ENCODE results near the gene FMNL2.

- no peak for TF ChIP-seq CTCF (IDR thresholded peaks at IDR 0.05)
- no peak for TF ChIP-seq ZFX (IDR thresholded peaks at IDR 0.05; ENCODE audit: borderline replicate concordance)
These were observed 130.0 kb downstream of the FMNL2 start for GRCh38 chr2:152464851-152465470.
